HS-27A (cell line): ENCODE results near the gene CYP1B1.
A peak's percentile ranks its signal among the peaks of the same experiment; 100 is the strongest.
"Not testable (repeated sequence)": the region's sequence is repeated elsewhere in the genome, so short reads cannot be mapped to it uniquely, and the experiment has no call there.

Experiments used
- DNase-seq: peaks from one replicate; pipeline ENCODE4 v3.0.0-alpha.2; 2012; ENCODE audit warnings: low read depth, missing footprints

Gene CYP1B1

GRCh38 chr2:38075507-38076151 is at the start of gene CYP1B1:
CYP1B1 (minus strand) TSS chr2:38076151; CDS start chr2:38075388, 763 bp downstream.
- DNase-seq = peak; percentile 9

GRCh38 chr2:38125007-38125406 is 49.1 kb upstream of the CYP1B1 start:
- DNase-seq = no peak

DNA sequence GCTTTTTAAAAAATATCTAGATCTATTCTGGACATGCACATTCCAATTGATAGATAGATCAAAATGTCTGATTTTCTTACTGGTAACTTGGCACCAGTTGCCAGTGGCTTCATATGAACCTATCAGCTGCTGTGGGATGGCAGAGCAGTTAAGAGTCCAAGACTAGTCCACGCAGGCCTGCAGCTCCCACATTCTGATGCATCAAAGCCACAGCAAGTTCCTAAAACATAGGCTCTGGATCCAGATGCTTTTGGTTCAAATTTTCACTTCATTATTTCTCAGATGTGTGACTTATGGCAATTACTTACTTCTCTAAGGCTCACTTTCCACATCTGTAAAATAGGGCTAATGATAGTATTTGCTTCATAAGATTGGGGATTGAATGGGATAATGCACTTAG is 48.0 kb upstream of the CYP1B1 start:
- DNase-seq = no peak

- DNase-seq = no peak
Observed at GRCh38 chr2:38122344-38122743, 46.4 kb upstream of the CYP1B1 start.

DNA sequence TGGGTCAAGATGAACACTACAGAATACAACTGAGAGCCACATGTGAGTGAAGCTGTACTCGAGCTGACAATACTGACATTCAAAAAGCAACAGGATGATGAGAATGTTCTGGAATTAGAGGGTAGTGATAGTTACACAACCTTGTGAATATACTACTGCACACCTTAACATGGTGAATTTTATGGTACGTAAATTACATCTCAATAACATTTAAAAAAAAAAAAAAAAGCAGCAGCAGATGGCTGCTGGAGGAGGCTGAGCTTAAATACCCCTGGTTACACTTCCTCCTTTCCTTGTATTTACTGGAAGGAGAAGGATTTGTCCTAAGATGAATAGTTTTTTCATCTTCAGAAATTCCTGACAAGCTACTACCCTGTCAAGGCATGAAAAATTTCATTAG is 45.5 kb upstream of the CYP1B1 start:
- DNase-seq = no peak

DNA sequence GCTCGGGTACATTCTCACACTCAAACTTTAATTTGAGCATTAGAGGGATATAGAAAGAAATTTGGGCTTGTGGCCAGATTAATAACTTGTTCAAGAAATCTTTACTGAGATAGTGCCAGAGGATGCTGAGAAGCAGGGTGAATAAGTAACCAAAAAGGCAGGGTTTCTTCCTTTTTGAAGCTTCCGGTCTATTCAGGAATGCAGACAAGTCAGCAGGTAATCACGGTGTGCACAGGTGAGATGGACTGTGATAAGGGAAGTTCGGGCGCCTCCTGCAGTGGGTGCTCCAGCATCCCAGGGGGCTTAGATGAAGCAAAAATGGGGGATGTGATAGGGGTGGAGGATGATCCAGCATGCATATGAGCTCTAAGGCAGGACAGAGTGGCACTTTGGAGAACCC is 44.9 kb upstream of the CYP1B1 start:
- DNase-seq = no peak

- no peak for DNase-seq
Observed at GRCh38 chr2:38120264-38120592, 44.3 kb upstream of the CYP1B1 start.

- no peak for DNase-seq
Observed at GRCh38 chr2:38116762-38117161, 40.8 kb upstream of the CYP1B1 start.

DNA sequence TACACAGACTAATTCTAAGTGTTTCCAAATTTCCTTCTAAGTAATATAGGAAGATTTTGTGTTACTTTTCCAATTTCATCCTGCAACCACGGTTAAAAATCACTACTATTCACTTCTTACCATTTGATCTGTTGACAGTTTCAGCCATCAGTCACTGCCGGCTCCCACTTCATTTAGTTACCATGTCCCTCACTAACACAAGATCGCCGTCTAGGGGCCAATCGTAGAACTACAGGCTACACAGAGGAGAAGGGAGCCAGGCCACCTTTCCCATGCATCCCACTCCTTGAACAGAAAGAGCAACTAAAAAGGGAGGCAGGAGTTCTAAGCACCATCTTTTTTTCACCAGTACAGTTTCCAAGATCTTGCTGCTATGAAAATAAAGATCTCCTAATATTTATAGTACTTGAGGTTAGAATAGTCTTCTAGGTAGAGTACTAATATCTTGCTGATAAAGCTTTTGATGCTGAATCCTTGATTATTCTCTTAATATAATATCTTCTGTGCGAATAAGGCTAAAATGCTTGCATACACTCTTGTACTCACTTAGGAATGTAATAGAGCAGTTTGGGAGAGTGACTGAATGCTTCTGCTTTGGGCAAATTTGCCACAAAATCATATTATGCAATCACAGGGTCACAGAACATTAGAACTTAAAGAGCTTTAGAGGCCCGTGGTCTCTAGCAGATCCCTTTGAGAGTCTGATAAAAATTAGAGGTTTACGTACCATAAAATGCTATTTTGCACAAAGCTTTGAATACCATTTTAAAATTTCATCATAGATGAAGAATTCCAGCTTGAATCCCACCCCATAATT is 39.5 kb upstream of the CYP1B1 start:
- DNase-seq = peak; percentile 49

DNA sequence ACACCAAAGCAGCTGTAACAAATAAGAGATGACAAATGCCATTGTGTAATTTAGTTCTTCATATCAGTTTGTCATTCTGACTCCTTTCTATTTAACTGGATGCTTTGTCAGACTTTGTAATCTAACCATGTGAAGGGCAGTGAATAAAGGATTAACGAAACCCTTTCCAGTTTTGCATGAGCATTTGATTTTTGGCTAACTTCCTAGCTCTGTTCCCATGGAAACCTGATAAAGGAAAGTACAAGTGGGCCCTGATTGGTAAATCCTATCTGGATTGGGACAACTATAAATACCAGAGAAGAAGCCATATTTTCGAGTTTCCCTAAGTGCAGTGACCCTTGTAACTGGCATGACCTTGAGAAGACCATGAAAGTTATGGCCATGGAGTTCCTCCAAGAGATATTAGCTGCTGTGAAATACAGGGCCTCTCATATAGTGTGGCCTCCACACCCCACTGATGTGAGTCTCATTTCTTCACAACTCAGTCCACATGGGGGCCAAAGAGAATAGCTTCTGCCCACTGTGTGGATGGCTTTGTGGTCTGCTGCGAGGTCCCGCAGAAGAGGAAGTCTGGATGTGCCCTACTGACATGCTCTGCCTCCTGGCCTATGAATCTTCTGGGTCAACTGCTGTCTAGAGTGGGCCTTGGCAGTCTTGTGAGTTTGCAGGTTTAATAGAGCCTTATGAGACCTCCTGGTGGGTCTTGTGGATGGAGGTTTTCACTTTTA is 38.2 kb upstream of the CYP1B1 start:
- no peak for DNase-seq

GRCh38 chr2:38113051-38113450 is 37.1 kb upstream of the CYP1B1 start:
- no peak for DNase-seq

- DNase-seq = not testable (repeated sequence)
Observed at GRCh38 chr2:38111350-38111749, 35.4 kb upstream of the CYP1B1 start.

GRCh38 chr2:38109732-38110181 is 33.8 kb upstream of the CYP1B1 start:
- no peak for DNase-seq

- DNase-seq = no peak
Observed at GRCh38 chr2:38108907-38109731, 33.2 kb upstream of the CYP1B1 start.

GRCh38 chr2:38107738-38108410 is 31.9 kb upstream of the CYP1B1 start:
- DNase-seq = no peak

DNA sequence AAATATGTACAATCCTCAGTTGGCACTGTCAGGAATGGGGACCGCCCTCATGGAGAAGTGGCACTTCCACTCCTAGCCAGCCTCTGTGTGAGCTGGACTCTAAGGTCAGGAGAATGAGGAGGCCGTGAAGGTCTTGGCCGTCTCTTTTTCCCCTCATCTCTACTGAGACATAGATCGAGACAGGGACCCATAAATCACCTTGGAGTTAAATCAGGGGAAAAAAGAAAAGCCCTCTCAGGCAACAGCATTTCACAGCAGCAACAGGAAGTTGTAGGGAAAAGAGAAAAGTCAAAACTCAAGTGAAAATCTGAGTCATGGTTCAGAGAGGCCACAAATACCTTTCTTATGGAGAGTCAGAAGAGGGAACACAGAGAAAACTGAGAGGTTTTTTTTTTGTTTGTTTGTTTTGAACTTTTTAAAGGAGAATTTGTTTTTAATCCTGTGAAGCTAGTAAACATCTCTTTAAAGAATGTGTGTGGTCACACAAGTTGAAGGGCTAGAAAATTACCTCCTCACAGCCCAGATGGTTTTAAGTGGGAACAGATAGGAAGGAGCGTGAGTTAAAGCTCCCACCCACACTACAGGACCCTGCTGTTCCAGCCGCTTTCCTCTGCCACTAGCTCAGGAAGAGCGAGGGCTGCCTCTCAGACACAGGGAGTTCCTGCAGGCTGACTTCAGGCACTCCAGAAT is 30.6 kb upstream of the CYP1B1 start:
- no peak for DNase-seq

DNA sequence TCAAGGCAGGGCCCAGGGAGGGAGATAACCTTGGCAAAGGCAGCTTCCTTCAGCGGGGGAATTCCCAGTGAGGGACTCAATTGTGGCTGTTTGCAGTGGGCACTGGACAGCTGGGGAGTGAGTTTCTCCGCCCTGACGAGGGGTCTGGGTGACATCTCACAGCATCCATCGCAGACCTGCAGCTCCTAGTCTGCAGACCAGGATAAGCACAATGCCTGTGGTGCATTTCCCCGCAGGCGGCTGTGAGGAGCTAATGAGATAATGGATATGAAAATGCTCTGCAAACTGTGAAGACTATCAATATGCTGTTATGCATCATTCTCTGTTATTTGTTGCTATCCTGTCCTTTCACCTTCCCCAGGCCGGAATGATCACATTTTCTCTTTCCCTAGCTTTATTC is 30.0 kb upstream of the CYP1B1 start:
- no peak for DNase-seq

- no peak for DNase-seq
Observed at GRCh38 chr2:38104598-38104997, 28.6 kb upstream of the CYP1B1 start.

DNA sequence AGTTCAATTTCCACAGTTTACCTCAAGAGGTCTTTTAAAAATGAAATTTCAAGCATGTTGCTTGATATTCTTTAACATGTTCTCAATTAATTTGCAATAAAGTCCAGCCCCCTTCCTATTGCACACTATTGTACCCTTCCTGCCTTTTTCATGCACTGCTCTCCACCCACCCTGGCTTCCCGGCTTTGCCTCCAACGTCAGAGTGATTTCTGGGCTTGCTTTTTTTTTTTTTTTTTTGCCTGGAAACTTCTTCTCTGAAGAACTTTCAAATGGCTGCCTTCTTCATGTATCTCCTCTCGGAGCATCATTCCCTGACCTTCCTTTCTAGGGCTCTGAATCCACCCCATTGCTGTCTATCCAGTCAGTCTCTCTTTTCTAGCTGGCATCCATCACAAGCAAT is 24.4 kb upstream of the CYP1B1 start:
- no peak for DNase-seq

- DNase-seq = no peak
Observed at GRCh38 chr2:38099099-38100028, 23.4 kb upstream of the CYP1B1 start.
